OCI-LY1 (cell line): ENCODE measurements around the gene OR4D2.

Experiments
- H2AFZ ChIP-seq: fragments of 200-600 bp; sonication (generic), shearing (Covaris generic); 2 replicates; pipeline ENCODE4 v1.6.0; 2014; ENCODE audit warnings: antibody characterized with exemption, mild to moderate bottlenecking, low read length
- H3F3A ChIP-seq: fragments of 200-600 bp; sonication (generic), shearing (Covaris generic); 2 replicates; pipeline ENCODE4 v1.6.0; 2014; ENCODE audit warnings: mild to moderate bottlenecking, antibody characterized with exemption, low read length, moderate library complexity; ENCODE audit not compliant: insufficient read depth
- H3K27ac ChIP-seq: fragments of 200-600 bp; sonication (generic); 2 replicates; pipeline ENCODE4 v1.5.1; 2014; ENCODE audit warnings: low read length, mixed run types, mild to moderate bottlenecking, low read depth; ENCODE audit not compliant: poor library complexity, severe bottlenecking
- H3K27me3 ChIP-seq: fragments of 200-600 bp; sonication (generic); 2 replicates; pipeline ENCODE4 v1.6.0; 2014; ENCODE audit warnings: antibody characterized with exemption, mild to moderate bottlenecking, low read length, moderate library complexity; ENCODE audit not compliant: insufficient read depth
- H3K36me3 ChIP-seq: fragments of 200-600 bp; sonication (generic); 2 replicates; pipeline ENCODE4 v1.6.1; 2014; ENCODE audit warnings: mild to moderate bottlenecking, antibody characterized with exemption, low read length, moderate library complexity, mixed read lengths; ENCODE audit not compliant: insufficient read depth
- H3K4me1 ChIP-seq: fragments of 200-600 bp; sonication (generic); 2 replicates; pipeline ENCODE4 v1.5.1; 2014; ENCODE audit warnings: mild to moderate bottlenecking, low read length, moderate library complexity; ENCODE audit not compliant: insufficient read depth, severe bottlenecking
- H3K4me2 ChIP-seq: fragments of 200-600 bp; sonication (generic), shearing (Covaris generic); 2 replicates; pipeline ENCODE4 v1.6.1; 2014; ENCODE audit warnings: low read length
- H3K4me3 ChIP-seq: fragments of 200-600 bp; sonication (generic); 2 replicates; pipeline ENCODE4 v1.5.1; 2014; ENCODE audit warnings: low read length, low read depth, mild to moderate bottlenecking, mixed read lengths; ENCODE audit not compliant: poor library complexity, severe bottlenecking
- H3K79me2 ChIP-seq: fragments of 200-600 bp; shearing (Covaris generic); 2 replicates; pipeline ENCODE4 v1.6.1; 2016; ENCODE audit warnings: mixed run types, low read length, mixed read lengths; ENCODE audit not compliant: insufficient read depth
- H3K9ac ChIP-seq: fragments of 200-600 bp; sonication (generic), shearing (Covaris generic); 2 replicates; pipeline ENCODE4 v1.6.1; 2014; ENCODE audit warnings: mild to moderate bottlenecking, low read length, mixed read lengths
- H3K9me2 ChIP-seq: fragments of 200-600 bp; sonication (generic), shearing (Covaris generic); 2 replicates; pipeline ENCODE4 v1.6.1; 2014; ENCODE audit warnings: low read depth, mild to moderate bottlenecking, low read length, mixed read lengths
- H3K9me3 ChIP-seq: fragments of 200-600 bp; shearing (Covaris generic); 2 replicates; pipeline ENCODE4 v1.6.1; 2014; ENCODE audit warnings: low read length, mixed read lengths
- H4K20me1 ChIP-seq: fragments of 200-600 bp; sonication (generic), shearing (Covaris generic); 2 replicates; pipeline ENCODE4 v1.6.0; 2016; ENCODE audit warnings: mild to moderate bottlenecking, low read length; ENCODE audit not compliant: insufficient read depth
- CTCF ChIP-seq: fragments of 200-600 bp; sonication (generic), shearing (Covaris generic); IDR thresholded peaks from 2 replicates; pipeline ENCODE4 v1.5.1; 2017; ENCODE audit warnings: mild to moderate bottlenecking, antibody characterized with exemption, low read length, moderate library complexity, mixed read lengths
- EZH2 ChIP-seq: fragments of 200-600 bp; sonication (generic), shearing (Covaris generic); IDR thresholded peaks from 2 replicates; pipeline ENCODE4 v1.8.0; 2017; ENCODE audit warnings: borderline replicate concordance, mixed run types, mild to moderate bottlenecking, antibody characterized with exemption, low read length, moderate library complexity, mixed read lengths

Gene OR4D2

DNA sequence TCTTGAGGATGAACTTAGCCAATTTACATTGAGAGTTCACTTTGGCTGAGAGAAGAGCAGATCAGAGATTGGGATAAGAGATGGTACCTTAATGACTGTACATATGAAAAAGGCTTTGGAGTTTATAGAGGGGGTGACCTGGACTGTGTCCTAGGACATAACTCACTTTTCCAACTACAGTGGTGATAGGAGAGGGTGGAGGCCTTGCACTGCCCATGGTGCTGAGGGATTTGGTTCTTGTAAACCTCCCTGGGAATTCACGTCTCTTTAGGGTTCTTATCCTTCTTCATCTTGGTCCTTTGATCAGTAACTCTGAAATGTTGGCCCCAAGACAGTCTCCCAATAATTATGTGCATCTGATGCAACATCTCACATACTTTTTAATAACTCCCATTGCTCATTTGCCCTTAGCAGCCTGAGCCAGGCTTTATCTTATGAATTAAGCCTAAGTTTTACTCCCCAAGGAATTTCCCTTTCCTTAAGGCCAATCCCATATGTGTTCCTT, 18.8 kb upstream of the OR4D2 start, which contains the start of gene OR4D1:
Gene OR4D1 (plus strand): TSS at position 455 of the 505 bp plus-strand sequence. CDS start 6,770 bp downstream, outside the sequence.
- no peaks in the 10 kb centered on the region for H3K9me2 ChIP-seq
- no peaks in the 10 kb centered on the region for H3K4me1 ChIP-seq
- no peak within 1 kb of the TSS for H3K27ac ChIP-seq
- no peaks in the 10 kb centered on the region for H3K36me3 ChIP-seq
- no peak within 1 kb of the TSS for H3K4me3 ChIP-seq
- H3K4me2 ChIP-seq, result no peak within 1 kb of the TSS
- no peak within 1 kb of the TSS for H2AFZ ChIP-seq
- peaks cover 3% of the 10 kb centered on the region for H3K27me3 ChIP-seq
- no peaks in the 10 kb centered on the region for H3F3A ChIP-seq
- peaks cover 15% of the 10 kb centered on the region for H3K9me3 ChIP-seq
- no peaks in the 10 kb centered on the region for H4K20me1 ChIP-seq
- no peaks in the 10 kb centered on the region for H3K79me2 ChIP-seq
- TF ChIP-seq CTCF (no peak), EZH2 (no peak)
- no peak within 1 kb of the TSS for H3K9ac ChIP-seq

GRCh38 chr17:58148609-58149008, 18.2 kb upstream of the OR4D2 start:
- no peaks in the 10 kb centered on the region for H3K4me1 ChIP-seq
- H3K27me3 ChIP-seq, result peaks cover 3% of the 10 kb centered on the region
- H2AFZ ChIP-seq, result no peak overlapping the region
- H3K4me3 ChIP-seq, result no peak overlapping the region
- H4K20me1 ChIP-seq, result no peaks in the 10 kb centered on the region
- H3K9me2 ChIP-seq, result no peaks in the 10 kb centered on the region
- H3K9me3 ChIP-seq, result peaks cover 15% of the 10 kb centered on the region
- no peaks in the 10 kb centered on the region for H3F3A ChIP-seq
- H3K27ac ChIP-seq, result no peak overlapping the region
- TF ChIP-seq CTCF (no peak), EZH2 (no peak)
- H3K36me3 ChIP-seq, result no peaks in the 10 kb centered on the region
- no peak overlapping the region for H3K9ac ChIP-seq
- no peaks in the 10 kb centered on the region for H3K79me2 ChIP-seq
- no peak overlapping the region for H3K4me2 ChIP-seq

- Histone ChIP-seq H3F3A (no peaks in the 10 kb centered on the region), H3K4me2 (no peak overlapping the region), H4K20me1 (no peaks in the 10 kb centered on the region), H3K27me3 (peaks cover 3% of the 10 kb centered on the region; the same call in 1 of the 2 replicates), H3K36me3 (no peaks in the 10 kb centered on the region), H3K9me3 (peaks cover 3% of the 10 kb centered on the region; the same call in 1 of the 2 replicates), H3K4me3 (no peak overlapping the region), H3K9me2 (no peaks in the 10 kb centered on the region), H3K9ac (no peak overlapping the region), H3K27ac (no peak overlapping the region), H3K4me1 (no peaks in the 10 kb centered on the region), H2AFZ (no peak overlapping the region), H3K79me2 (no peaks in the 10 kb centered on the region)
- TF ChIP-seq CTCF, result no peak
- no peak for TF ChIP-seq EZH2
Measured at GRCh38 chr17:58150394-58150793, 16.4 kb upstream of the OR4D2 start.
